HG03060 (cell line): Measurements from ENCODE around the gene CDX2.

Experiments
- ATAC-seq: cut with Tn5 transposase; IDR thresholded peaks from one replicate; pipeline ENCODE4 v1.9.1; 2021; ENCODE audit warnings: low read depth, moderate number of reproducible peaks; ENCODE audit not compliant: unreplicated experiment

Gene CDX2

DNA sequence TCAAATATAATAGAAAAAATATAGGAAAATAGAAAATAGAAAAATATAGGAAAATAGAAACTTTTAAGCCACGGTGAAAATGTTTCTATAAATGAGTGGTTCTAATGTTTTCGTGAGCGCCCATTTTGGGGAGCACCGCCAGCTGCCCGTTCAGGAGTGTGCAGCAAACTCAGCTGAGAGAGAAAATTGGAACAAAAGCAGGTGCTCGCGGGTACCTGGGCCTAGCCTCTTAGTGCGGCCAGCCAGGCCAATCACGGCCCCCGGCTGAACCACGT is 49.5 kb downstream of the CDX2 start:
- ATAC-seq: no peak

GRCh38 chr13:27918918-27919658 is 50.0 kb downstream of the CDX2 start:
- no peak for ATAC-seq

DNA sequence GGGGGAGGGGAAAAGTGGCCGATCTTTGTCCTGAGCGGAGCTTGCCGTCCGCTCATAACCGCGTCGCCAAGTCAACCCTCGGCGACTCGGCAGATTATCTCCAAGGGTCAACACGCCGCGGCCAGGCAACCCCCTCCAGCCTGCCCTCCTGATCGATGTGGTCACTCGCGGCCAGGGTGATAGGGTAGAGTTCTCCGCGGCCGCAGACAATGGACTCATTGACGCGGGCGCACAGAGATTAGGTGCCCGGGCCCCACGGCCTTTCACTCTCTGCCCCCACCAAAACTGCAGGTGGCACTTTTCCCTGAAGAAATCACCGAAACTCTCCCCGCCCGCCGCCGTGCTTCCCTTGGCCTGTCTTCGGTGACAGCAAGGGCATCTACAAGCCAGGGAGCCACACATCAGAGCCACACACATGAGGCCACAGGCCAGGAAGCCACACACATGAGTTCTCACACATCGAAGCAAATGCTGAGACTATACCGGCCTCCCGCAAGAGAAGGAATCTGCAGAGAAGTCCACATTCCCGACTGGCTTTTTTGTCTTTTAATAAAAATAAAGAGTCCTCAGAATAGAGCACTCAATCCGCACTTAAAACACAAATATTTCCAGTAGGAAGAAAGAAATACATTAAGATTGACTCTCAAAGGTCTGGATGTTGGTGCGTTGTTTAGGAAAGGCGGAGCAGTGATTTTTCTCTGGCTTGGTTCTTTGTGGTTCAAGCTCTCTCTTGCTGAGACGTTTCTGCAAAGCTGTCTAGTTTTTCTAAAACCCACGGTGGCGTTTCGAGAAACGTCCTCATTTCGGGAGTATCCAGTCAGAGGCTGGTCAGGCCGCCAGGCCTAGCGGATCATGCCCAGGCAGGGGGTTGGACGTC is 50.8 kb downstream of the CDX2 start:
- no peak for ATAC-seq

- no peak for ATAC-seq
Observed at GRCh38 chr13:27917121-27917947, 51.8 kb downstream of the CDX2 start.

GRCh38 chr13:27915301-27916207 is 53.6 kb downstream of the CDX2 start:
- ATAC-seq: no peak

DNA sequence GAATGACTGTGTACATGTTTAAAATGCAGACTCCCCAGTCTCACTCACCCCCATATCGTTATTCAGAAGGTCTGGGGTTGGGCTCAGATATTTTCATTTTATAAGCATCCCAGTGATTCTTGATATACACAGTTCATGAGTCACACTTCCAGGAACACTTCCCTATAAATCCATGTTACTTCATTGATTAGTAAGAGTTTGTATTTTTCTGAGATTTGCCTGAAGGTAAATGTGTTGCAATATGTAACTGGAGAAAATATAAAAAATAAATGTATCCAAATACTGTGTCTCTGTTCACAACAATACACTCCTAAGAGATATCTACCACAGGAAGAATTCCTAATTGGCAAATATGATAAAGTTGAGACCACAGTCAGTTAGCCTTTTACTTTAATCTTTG is 56.0 kb downstream of the CDX2 start:
- ATAC-seq: no peak

DNA sequence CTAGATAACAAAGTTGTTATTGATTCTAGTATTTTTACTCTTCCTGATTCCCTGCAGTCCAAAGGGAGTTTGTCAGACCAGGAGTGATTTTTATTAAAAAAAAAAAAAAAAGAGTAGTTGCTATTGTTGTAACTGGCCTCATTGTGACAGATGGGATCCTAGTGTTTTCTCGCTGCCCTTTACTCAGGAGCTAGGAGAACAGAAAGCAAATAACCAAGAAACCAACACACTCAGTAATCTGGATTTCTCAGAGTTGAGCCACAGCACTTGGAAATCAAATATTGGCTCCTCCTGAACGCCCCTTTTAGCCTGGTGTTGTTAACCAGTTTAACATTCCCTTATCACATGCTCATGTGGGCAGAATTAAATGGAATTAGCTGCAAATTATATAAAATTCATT is 57.6 kb downstream of the CDX2 start:
- ATAC-seq: no peak
